Mammary epithelial cell (primary cell): ENCODE measurements around the gene CCL15.

Source experiments
- EZH2 ChIP-seq: IDR thresholded peaks from 2 replicates; pipeline ENCODE4 v1.6.1; 2012; ENCODE audit warnings: low read length, inconsistent platforms, borderline replicate concordance
- TF ChIP-seq, protein P1 (sequence below), 2 donors: IDR thresholded peaks in 1 of 2; conservative IDR thresholded peaks in 1 of 2; 2 replicates each; pipeline ENCODE4 v1.5.1; 2011 to 2012; ENCODE audit warnings: inconsistent platforms in 2 of 2, low read length in 2 of 2, mild to moderate bottlenecking in 2 of 2, control low read depth in 1 of 2, low read depth in 1 of 2; ENCODE audit not compliant: insufficient read depth in 1 of 2; ENCODE audit errors: extremely low read depth in 1 of 2

GRCh38 chr17:36024106-36024869, 22.9 kb upstream of the CCL15 start:
- TF ChIP-seq, protein P1, sequence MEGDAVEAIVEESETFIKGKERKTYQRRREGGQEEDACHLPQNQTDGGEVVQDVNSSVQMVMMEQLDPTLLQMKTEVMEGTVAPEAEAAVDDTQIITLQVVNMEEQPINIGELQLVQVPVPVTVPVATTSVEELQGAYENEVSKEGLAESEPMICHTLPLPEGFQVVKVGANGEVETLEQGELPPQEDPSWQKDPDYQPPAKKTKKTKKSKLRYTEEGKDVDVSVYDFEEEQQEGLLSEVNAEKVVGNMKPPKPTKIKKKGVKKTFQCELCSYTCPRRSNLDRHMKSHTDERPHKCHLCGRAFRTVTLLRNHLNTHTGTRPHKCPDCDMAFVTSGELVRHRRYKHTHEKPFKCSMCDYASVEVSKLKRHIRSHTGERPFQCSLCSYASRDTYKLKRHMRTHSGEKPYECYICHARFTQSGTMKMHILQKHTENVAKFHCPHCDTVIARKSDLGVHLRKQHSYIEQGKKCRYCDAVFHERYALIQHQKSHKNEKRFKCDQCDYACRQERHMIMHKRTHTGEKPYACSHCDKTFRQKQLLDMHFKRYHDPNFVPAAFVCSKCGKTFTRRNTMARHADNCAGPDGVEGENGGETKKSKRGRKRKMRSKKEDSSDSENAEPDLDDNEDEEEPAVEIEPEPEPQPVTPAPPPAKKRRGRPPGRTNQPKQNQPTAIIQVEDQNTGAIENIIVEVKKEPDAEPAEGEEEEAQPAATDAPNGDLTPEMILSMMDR (conservative IDR thresholded peaks at IDR 0.05 in 1 of 2, IDR thresholded peaks at IDR 0.05 in 1 of 2; ENCODE audit: extremely low read depth in 1 of 2, insufficient read depth in 1 of 2, low read depth in 1 of 2, low read length in 2 of 2), result no peak
- no peak for TF ChIP-seq EZH2
